GM12872 (cell line): Measurements from ENCODE around the gene HIVEP3.

Experiments used
- CTCF ChIP-seq: IDR thresholded peaks from 3 replicates; pipeline ENCODE4 v1.5.1; 2011; ENCODE audit warnings: low read depth, mild to moderate bottlenecking, low read length, moderate library complexity; ENCODE audit not compliant: insufficient read depth

Gene HIVEP3

GRCh38 chr1:41631154-41631553 lies 287.6 kb downstream of the HIVEP3 start:
- TF ChIP-seq CTCF, result no peak

DNA sequence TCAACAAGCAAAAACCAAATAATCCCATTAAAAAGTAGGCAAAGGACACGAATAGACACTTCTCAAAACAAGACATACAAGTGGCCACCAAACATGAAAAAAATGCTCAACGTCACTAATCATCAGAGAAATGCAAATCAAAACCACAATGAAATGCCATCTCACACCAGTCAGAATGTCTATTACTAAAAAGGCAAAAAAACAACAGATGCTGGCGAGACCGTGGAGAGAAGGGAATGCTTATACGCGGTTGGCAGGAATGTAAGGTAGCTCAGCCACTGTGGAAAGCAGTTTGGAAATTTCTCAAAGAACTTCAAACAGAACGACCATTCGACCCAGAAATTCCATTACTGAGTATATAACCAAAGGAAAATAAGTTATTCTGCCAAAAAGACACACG lies 289.2 kb downstream of the HIVEP3 start:
- no peak for TF ChIP-seq CTCF

DNA sequence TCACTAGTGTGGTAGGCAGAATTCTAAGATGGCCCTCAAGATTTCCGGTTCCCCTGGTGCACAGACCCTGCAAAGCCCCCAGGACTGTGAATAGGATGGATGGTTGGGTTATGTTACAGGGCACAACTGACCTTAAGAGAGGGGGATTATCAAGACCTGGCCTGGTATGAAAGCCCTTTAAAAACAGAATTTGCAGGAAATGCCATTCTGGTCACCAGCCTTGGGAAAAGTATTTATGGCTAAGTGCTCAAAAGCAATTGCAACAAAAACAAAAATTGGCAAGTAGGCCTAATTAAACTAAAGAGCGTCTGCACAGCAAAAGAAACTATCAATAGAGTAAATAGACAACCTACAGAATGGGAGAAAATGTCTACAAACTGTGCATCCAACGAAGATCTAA lies 289.6 kb downstream of the HIVEP3 start:
- no peak for TF ChIP-seq CTCF

DNA sequence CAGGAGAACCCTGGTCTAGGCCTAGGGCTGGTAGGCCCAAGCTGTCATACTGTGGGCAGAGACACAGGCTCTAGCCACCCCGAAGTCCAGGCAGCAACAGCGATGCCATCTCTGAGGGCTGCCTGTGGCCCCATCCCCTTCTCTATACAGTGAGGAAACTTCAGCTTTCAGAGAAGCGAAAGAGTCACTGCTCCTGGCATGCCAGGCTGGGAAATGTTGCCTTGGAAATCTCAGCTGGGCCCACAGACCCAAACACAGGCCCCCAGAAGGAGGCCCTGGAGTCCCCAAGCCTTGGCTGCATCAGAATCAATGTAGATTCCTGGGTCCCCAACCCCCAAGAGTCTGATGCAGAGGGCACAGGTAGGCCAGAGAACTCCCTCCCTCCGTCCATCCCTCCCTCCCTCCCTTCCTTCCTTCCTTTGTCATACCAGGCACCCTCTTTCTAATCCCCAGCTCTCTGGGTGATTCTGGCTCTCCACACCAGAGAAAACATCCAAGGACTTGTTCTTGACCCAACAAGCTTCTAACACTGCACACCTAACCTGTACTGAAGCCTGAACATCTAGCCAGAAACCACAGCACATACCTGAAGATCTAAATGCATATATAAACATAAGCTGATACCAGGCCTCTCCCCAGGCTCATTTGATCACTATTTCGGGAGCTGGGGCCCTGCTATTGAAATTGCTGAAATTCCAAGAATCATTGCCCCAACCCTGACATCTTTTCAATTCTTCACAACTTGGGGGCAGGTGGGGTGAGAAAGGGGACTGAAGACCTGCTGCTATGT lies 291.0 kb downstream of the HIVEP3 start:
- no peak for TF ChIP-seq CTCF

DNA sequence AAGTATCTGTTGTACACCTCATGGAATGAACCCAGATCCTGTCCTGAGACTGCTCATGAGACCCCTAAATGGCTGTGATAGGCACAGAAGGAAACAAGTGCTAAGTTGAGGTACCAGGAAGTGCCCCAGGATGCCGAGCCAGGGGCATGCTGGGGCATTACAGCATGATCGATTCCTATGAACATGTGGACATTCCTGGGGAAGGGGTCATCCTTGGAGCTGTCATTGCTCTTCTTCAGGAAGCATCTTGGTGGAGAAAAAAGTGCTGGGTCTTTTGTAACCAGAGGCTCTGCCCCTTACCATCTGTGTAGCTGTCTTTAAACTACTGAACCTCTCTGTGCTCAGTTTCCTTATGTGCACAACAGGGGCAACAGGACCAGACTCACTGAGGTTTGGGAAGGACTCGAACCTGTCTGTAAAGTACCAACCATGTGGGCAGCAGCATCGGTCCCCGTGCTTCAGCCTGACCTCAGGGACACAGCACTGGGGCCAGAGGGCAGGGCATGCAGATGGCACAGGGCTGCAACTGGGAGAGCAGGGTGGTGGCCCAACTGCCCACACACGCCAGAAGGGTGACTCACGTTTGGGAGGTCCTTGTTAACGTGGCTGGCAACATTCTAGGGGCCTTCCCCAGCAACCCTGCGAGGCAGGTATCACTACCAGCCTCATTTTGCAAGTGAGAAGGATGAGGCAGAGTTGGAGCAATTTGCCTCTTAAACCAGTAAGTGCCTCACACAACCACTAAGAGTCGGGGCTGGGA lies 291.9 kb downstream of the HIVEP3 start:
- TF ChIP-seq CTCF, result no peak

DNA sequence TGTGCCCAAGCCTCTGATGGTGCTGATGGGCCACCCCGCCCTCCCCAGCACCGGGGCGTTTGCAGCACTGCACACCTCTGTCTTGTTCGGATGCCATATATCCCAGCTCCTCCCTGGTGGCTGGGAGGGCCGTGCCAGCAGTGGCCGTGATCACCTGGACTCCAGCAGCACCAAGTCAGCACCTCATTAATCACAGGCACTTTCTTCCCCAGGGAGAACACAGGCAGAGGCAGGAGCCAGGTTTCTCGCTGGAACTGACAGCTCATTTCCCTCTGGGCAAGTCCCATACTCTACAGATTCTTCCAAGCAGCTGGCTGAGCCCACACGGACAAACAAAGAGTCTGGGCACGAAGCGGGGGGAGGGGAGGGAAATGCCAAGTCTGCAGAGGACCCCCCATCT lies 292.6 kb downstream of the HIVEP3 start:
- no peak for TF ChIP-seq CTCF

DNA sequence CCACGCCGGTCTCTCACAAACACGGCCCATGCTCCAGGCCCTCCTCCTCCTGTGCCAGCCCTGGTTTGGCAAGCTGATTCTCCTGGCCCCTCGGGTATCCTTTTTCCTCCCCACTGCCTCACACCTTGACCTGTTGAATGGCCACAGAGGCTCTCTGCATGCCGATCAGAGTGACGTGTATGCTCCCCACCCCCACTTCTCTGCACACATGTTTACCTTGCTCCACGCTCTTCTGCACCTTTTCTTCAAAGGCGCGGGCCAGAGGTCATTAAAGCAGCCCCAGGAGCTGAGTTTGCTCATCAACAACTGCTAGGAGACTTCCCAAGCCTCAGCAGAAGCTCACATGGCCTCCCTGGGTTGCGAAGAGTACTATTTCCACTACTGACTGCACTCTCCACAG lies 295.0 kb downstream of the HIVEP3 start:
- no peak for TF ChIP-seq CTCF
